Stimulated activated CD4-positive, alpha-beta T cell treated with anti-CD3 and anti-CD28 coated beads, Interleukin-2, amount 100 ng/mL, for 4 hours (primary cell): ENCODE measurements around the gene DPEP3.

ENCODE experiments used
- DNase-seq: peaks from one replicate; pipeline ENCODE4 v3.0.0-alpha.2; 2020; ENCODE audit warnings: low read depth

Gene DPEP3

GRCh38 chr16:67930191-67930590, 50.1 kb downstream of the DPEP3 start:
- no peak for DNase-seq

- peak; percentile 62 for DNase-seq
Measured at GRCh38 chr16:67928561-67929364, 51.5 kb downstream of the DPEP3 start.

- no peak for DNase-seq
Measured at GRCh38 chr16:67928147-67928546, 52.2 kb downstream of the DPEP3 start.

GRCh38 chr16:67927131-67927941, 53.0 kb downstream of the DPEP3 start:
- no peak for DNase-seq

- DNase-seq = no peak
Measured at GRCh38 chr16:67926181-67926750, 54.0 kb downstream of the DPEP3 start.
